Posterior vena cava (tissue), 2 donors: ENCODE measurements around the gene GPR162. TPM values are rescaled to one million over a fixed set of nuclear protein-coding genes. Genes with fewer than 3 reads are reported as not detected.

Experiments
- DNase-seq: peaks from one replicate; pipeline ENCODE4 v3.0.0-alpha.2; 2020; ENCODE audit warnings: low spot score
- intact Hi-C, 2 donors: fragments of 100-400 bp; cut with DNase I; formaldehyde crosslinking; loops; one replicate each; pipeline versions ENCODE4 v1.14.1 to v1.14.2; 2022 to 2023
- total RNA-seq, 2 donors: library from RNA; stranded (reverse); fragmentation: NEBNext Ultra II Directional; extraction: Animal tissue kit (Norgen Biotek cat#: 25700); gene quantifications; one replicate each; pipeline ENCODE4 v1.2.1, GENCODE V29; 2021
- donor health status: DM: yes; HTN: yes; CAD: no.
- donor health status: DM: yes; HTN: yes; CAD: no.

GPR162 gene
- total RNA-seq, 2 donors from 2014 or later = 3.9 to 5.1 TPM

GRCh38 chr12:6849976-6850560 lies 28.4 kb downstream of the GPR162 start:
- no peak for DNase-seq
- intact Hi-C loops = no loop called here

DNA sequence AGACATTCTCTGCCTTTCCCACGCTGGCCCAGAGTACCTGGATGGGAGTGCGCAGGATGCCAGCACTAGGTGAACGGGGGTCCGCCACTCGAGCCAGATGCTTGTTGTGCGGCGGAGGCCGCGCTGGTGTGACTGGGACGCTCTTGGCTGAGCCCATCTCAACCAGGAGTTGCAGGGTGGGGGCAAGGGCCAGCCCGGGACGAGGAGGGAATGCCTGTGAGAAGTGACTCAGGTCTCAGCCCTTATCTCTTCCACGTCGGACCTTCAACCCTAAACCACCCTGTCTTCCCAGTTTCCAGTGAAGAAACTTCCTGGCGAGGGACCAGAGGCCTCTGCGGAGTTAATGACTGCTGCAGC lies 29.2 kb downstream of the GPR162 start:
- intact Hi-C loops = no loop called here
- DNase-seq = no peak

- DNase-seq = peak; percentile 98
- intact Hi-C loops = no loop called here
Measured at GRCh38 chr12:6851153-6851920, 29.7 kb downstream of the GPR162 start, which contains the start of gene CDCA3. TSS of gene CDCA3 (minus strand) at chr12:6851286. CDS start at chr12:6850952, 334 bp downstream.

GRCh38 chr12:6851921-6852650 lies 30.5 kb downstream of the GPR162 start, which contains the start of gene USP5:
TSS of gene USP5 (plus strand) at chr12:6852150. CDS start at chr12:6852180, 30 bp downstream.
- intact Hi-C loops = no loop called here
- DNase-seq = peak; percentile 100

- no peak for DNase-seq
- intact Hi-C loops = no loop called here
Measured at GRCh38 chr12:6852651-6853354, 31.2 kb downstream of the GPR162 start.

GRCh38 chr12:6853626-6854025 lies 32.0 kb downstream of the GPR162 start:
- intact Hi-C loops = no loop called here
- no peak for DNase-seq

GRCh38 chr12:6854036-6854435 lies 32.4 kb downstream of the GPR162 start:
- intact Hi-C loops = no loop called here
- no peak for DNase-seq

GRCh38 chr12:6855322-6855721 lies 33.7 kb downstream of the GPR162 start:
- no peak for DNase-seq
- intact Hi-C loops = no loop called here

GRCh38 chr12:6858799-6859198 lies 37.2 kb downstream of the GPR162 start:
- DNase-seq = no peak
- intact Hi-C loops = no loop called here

DNA sequence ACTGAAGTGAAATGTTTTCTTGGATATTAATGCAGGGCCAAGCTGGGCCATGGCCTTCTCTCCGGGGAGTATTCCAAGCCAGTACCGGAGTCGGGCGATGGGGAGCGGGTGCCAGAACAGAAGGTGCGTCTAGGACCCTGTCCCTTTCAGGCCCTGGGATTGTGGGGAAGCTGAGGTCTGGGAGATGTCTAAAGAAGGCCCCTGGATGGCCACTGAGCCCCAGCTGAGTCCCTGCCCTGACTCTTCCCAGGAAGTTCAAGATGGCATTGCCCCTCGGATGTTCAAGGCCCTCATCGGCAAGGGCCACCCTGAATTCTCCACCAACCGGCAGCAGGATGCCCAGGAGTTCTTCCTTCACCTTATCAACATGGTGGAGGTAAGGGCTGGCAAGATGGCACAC lies 38.5 kb downstream of the GPR162 start:
- intact Hi-C loops = no loop called here
- no peak for DNase-seq

DNA sequence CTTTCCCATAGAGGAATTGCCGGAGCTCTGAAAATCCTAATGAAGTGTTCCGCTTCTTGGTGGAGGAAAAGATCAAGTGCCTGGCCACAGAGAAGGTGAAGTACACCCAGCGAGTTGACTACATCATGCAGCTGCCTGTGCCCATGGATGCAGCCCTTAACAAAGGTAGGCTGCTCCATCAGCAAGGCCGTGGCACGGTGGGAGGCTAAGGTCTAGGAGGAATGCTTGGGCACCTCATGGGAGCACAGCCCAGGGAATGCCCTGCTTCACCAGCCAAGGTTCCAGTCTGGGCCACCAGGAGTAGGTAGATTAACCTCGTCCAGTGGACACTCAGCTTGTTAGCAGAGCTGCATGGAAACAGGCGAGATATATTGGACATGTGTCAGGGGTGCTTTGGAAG lies 39.3 kb downstream of the GPR162 start:
- intact Hi-C loops = no loop called here
- peak; percentile 62 for DNase-seq

- intact Hi-C loops = no loop called here
- peak; percentile 38 for DNase-seq
Measured at GRCh38 chr12:6861391-6861790, 39.8 kb downstream of the GPR162 start.

DNA sequence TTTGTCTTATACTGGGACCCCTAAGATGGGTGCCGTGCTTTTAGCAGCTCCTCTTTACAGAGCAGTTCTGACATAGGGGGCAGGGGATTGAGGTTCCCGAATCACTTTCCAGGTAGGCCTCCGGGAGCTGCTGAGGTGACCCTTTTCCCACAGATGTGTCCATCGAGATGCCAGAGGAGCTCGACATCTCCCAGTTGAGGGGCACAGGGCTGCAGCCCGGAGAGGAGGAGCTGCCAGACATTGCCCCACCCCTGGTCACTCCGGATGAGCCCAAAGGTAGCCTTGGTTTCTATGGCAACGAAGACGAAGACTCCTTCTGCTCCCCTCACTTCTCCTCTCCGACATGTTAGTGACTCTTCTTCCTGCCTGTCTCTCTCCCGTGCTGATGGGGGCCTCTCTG lies 41.4 kb downstream of the GPR162 start:
- intact Hi-C loops = no loop called here
- peak; percentile 64 for DNase-seq

- intact Hi-C loops = no loop called here
- DNase-seq = peak; percentile 72
Measured at GRCh38 chr12:6863586-6864321, 42.1 kb downstream of the GPR162 start.

GRCh38 chr12:6865307-6865706 lies 43.7 kb downstream of the GPR162 start:
- DNase-seq = peak; percentile 47
- intact Hi-C loops = loop anchor here in 1 of 2 donors (5.0 kb wide), 1 partner anchor 62 kb away; the partner anchor contains the start of gene ATN1

GRCh38 chr12:6866163-6866919 lies 44.7 kb downstream of the GPR162 start:
- intact Hi-C loops = loop anchor here in 1 of 2 donors (5.0 kb wide), 1 partner anchor 61 kb away; the partner anchor contains the start of gene ATN1

GRCh38 chr12:6866920-6867412 lies 45.3 kb downstream of the GPR162 start:
- no peak for DNase-seq
- intact Hi-C loops = loop anchor here in 1 of 2 donors (5.0 kb wide), 1 partner anchor 60 kb away; the partner anchor contains the start of gene ATN1

More at GRCh38 chr12:6866163-6866919, 44.7 kb downstream of the GPR162 start:
- peak; percentile 80 for DNase-seq
